HG02840 (cell line): Measurements from ENCODE around the gene TDRD9.

Experiments
- ATAC-seq: cut with Tn5 transposase; IDR thresholded peaks from one replicate; pipeline ENCODE4 v1.9.1; 2021; ENCODE audit warnings: mild to moderate bottlenecking, moderate library complexity, moderate number of reproducible peaks; ENCODE audit not compliant: unreplicated experiment, low FRiP score

Gene TDRD9

DNA sequence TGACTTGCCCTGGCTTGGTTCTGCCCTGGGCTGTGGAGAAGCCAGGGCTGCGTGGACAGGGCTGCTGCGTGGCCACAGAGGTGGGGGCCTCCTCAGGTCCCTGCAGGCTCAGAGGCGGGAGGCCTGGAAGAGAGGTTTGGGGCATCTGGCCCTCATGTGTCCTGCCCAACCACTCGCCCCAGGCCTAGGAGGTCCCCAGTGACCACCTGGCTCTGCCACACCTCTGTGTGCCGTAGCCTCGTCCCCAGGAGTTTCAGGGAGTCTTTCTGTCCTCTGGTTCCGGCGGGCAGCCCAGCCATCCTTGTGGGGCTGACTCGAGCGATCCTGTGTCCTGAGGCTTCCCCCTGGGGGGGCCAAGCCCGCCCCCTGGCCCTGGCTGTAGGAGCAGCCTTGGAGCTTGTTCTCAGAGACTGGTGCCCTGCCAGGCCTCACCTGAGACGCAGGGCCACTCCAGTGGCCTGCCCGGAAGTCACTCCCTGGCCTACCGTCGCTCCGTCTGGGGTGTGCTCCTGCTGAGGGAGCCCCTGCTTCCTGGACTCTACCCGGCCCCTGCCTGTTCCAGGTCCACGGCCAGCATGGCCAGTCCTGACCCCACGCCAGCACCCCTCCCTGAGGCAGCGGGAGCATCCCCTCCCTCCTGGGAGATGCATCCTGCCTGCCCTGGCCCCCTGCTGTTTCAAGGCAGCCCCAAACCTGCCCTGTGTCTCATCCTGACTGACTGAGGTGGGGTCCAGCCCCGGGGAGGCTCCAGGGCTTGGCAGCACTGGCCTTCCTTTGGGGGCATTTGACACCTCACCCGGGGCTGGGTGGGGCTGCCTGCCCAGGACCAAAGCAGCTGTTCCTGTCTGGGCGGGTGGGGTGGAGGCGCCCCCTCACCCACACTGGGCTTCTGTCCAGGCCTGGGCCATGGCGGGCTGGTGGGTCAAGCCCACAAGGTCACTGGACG lies 171.1 kb downstream of the TDRD9 start:
- ATAC-seq = no peak

- no peak for ATAC-seq
Observed at GRCh38 chr14:104100171-104101085, 172.2 kb downstream of the TDRD9 start.

DNA sequence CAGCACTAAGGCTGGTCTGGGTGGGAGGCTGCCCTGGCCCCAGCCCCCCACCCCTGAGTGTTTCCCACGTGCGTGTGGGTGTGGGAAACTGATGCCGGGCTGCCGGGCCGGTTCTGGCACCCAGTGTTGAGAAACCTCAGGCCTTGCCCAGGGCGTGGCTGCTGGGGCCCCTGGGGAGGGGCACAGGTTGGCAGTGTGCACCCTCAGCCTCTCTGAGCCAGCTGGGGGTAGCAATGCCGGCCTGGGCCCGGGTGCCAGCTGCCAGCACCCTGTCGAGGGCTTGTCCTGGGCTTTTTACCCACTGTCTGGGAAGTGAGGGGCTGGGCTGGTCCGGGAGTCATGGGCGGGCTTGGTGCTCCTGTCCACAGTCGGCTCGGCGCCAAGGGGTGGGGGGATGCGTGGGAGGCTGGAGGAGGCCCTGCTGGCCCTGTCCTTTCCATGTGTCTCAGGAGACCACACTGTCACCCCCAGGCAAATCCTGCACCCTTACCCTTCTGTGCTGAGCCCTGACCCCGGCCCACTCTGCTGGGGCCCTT lies 172.9 kb downstream of the TDRD9 start:
- no peak for ATAC-seq

GRCh38 chr14:104101651-104102281 lies 173.5 kb downstream of the TDRD9 start:
- ATAC-seq = no peak
